ENCODE measurements around the gene DPP4.
"Not testable (repeated sequence)": the region's sequence is repeated elsewhere in the genome, so short reads cannot be mapped to it uniquely, and the experiment has no call there.

DPP4 gene

GRCh38 chr2:161955211-161955610 is 118.8 kb downstream of the DPP4 start:
- no peak overlapping the region for H3K4me3 ChIP-seq (ENCODE audit: low read depth in 1 of 2, low read length in 2 of 2)
- H3K36me3 ChIP-seq (ENCODE audit: insufficient read depth, low read length) = no peaks in the 10 kb centered on the region
- H3K9ac ChIP-seq (ENCODE audit: low read depth, low read length) = peak overlapping the region; percentile 34
- H3K27ac ChIP-seq (ENCODE audit: low read length) = peak overlapping the region; percentile 90
- no peak for TF ChIP-seq EZH2 (IDR thresholded peaks at IDR 0.05; ENCODE audit: borderline replicate concordance, low read depth, low read length, severe bottlenecking)
- TF ChIP-seq CTCF (IDR thresholded peaks at IDR 0.05; ENCODE audit: borderline replicate concordance, extremely low read depth, low read length, poor library complexity, severe bottlenecking) = no peak
- no peaks in the 10 kb centered on the region for H3K79me2 ChIP-seq (ENCODE audit: insufficient read depth, low read length)
- no peak overlapping the region; the same call in 1 of the 2 replicates for H2AFZ ChIP-seq (ENCODE audit: low read depth, low read length)
- ATAC-seq (ENCODE audit: insufficient read depth, low read depth) (no peak), DNase-seq (no peak)
- peaks cover 88% of the 10 kb centered on the region for H3K4me1 ChIP-seq (ENCODE audit: insufficient read depth, low read length)
- H4K20me1 ChIP-seq (ENCODE audit: insufficient read depth, low read length) = no peaks in the 10 kb centered on the region
- no peaks in the 10 kb centered on the region for H3K27me3 ChIP-seq (ENCODE audit: insufficient read depth, low read length, poor library complexity)
- H3K4me2 ChIP-seq (ENCODE audit: insufficient read depth, low read length) = no peak overlapping the region
- H3K9me3 ChIP-seq (ENCODE audit: insufficient read depth, low read length, severe bottlenecking) = no peaks in the 10 kb centered on the region

DNA sequence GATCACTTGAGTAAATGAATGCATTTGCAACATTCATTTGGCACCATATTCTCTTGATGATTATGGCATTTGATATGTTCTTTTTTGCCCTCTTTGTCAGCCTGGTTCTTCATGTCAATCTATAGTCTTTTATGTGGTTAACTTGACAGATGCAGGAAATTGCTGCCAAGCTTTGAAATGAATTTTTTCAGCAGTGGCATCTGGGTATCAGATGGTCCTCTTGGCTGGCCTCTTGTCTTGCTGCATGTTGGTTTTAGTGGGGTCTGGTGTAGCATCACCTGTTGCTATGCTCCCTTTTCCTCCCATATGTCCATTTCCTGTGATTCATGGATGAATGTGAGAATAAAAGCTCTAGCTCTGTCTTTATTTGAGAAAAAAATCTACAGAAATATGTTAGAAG is 119.9 kb downstream of the DPP4 start:
- Histone ChIP-seq H3K9me3 (ENCODE audit: insufficient read depth, low read length, severe bottlenecking) (no peaks in the 10 kb centered on the region), H3K27me3 (ENCODE audit: insufficient read depth, low read length, poor library complexity) (no peaks in the 10 kb centered on the region), H4K20me1 (ENCODE audit: insufficient read depth, low read length) (no peaks in the 10 kb centered on the region), H3K4me1 (ENCODE audit: insufficient read depth, low read length) (peaks cover 94% of the 10 kb centered on the region), H3K79me2 (ENCODE audit: insufficient read depth, low read length) (no peaks in the 10 kb centered on the region), H3K4me3 (ENCODE audit: low read depth in 1 of 2, low read length in 2 of 2) (no peak overlapping the region), H3K36me3 (ENCODE audit: insufficient read depth, low read length) (no peaks in the 10 kb centered on the region), H3K27ac (ENCODE audit: low read length) (peak overlapping the region; percentile 90), H2AFZ (ENCODE audit: low read depth, low read length) (no peak overlapping the region), H3K4me2 (ENCODE audit: insufficient read depth, low read length) (peak overlapping the region; percentile 41), H3K9ac (ENCODE audit: low read depth, low read length) (peak overlapping the region; percentile 55)
- TF ChIP-seq CTCF (IDR thresholded peaks at IDR 0.05; ENCODE audit: borderline replicate concordance, extremely low read depth, low read length, poor library complexity, severe bottlenecking) (no peak), EZH2 (IDR thresholded peaks at IDR 0.05; ENCODE audit: borderline replicate concordance, low read depth, low read length, severe bottlenecking) (no peak)
- DNase-seq (peak; percentile 83), ATAC-seq (ENCODE audit: insufficient read depth, low read depth) (peak; percentile 74)

- H3K4me3 ChIP-seq (ENCODE audit: low read depth in 1 of 2, low read length in 2 of 2); H3K27me3 ChIP-seq (ENCODE audit: insufficient read depth, low read length, poor library complexity); H4K20me1 ChIP-seq (ENCODE audit: insufficient read depth, low read length); H3K9me3 ChIP-seq (ENCODE audit: insufficient read depth, low read length, severe bottlenecking); H2AFZ ChIP-seq (ENCODE audit: low read depth, low read length); H3K79me2 ChIP-seq (ENCODE audit: insufficient read depth, low read length); DNase-seq; H3K36me3 ChIP-seq (ENCODE audit: insufficient read depth, low read length); ATAC-seq (ENCODE audit: insufficient read depth, low read depth): not testable (repeated sequence)
- Histone ChIP-seq H3K9ac (ENCODE audit: low read depth, low read length) (peak overlapping the region; percentile 55), H3K4me1 (ENCODE audit: insufficient read depth, low read length) (peaks cover 95% of the 10 kb centered on the region), H3K27ac (ENCODE audit: low read length) (peak overlapping the region; percentile 90), H3K4me2 (ENCODE audit: insufficient read depth, low read length) (peak overlapping the region; percentile 41)
Observed at GRCh38 chr2:161953367-161953766, 120.6 kb downstream of the DPP4 start.

DNA sequence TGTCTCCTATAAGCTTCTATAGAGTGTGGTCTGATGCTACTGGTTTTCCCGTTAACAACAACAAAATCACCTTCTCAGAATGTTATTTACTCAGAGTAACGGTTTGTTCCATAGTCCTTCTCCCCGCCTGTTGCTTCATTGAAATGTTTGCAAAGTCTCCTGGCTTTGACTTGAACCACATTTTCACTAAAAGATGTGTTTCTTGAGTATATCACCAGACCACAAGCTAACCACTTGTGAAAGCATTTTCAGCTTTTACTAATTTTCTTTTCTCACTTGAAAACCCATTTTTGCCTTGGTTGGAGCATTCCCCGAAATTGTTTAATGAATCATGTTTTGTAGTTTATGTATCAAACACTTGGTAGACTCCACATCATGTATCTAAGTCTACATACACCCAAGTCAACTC is 121.2 kb downstream of the DPP4 start:
- H3K4me3 ChIP-seq (ENCODE audit: low read depth in 1 of 2, low read length in 2 of 2) = no peak overlapping the region; a peak in 1 of 4 replicates
- peak overlapping the region; percentile 41 for H3K4me2 ChIP-seq (ENCODE audit: insufficient read depth, low read length)
- no peaks in the 10 kb centered on the region for H3K9me3 ChIP-seq (ENCODE audit: insufficient read depth, low read length, severe bottlenecking)
- ATAC-seq (ENCODE audit: insufficient read depth, low read depth) = peak; percentile 61
- peak overlapping the region; percentile 90 for H3K27ac ChIP-seq (ENCODE audit: low read length)
- no peaks in the 10 kb centered on the region for H3K27me3 ChIP-seq (ENCODE audit: insufficient read depth, low read length, poor library complexity)
- peak overlapping the region; percentile 17; the same call in 1 of the 2 replicates for H2AFZ ChIP-seq (ENCODE audit: low read depth, low read length)
- H3K36me3 ChIP-seq (ENCODE audit: insufficient read depth, low read length) = no peaks in the 10 kb centered on the region
- H3K9ac ChIP-seq (ENCODE audit: low read depth, low read length) = peak overlapping the region; percentile 55
- H3K4me1 ChIP-seq (ENCODE audit: insufficient read depth, low read length) = peaks cover 95% of the 10 kb centered on the region
- DNase-seq = peak; percentile 62
- H4K20me1 ChIP-seq (ENCODE audit: insufficient read depth, low read length) = no peaks in the 10 kb centered on the region
- TF ChIP-seq EZH2 (IDR thresholded peaks at IDR 0.05; ENCODE audit: borderline replicate concordance, low read depth, low read length, severe bottlenecking) (no peak), CTCF (IDR thresholded peaks at IDR 0.05; ENCODE audit: borderline replicate concordance, extremely low read depth, low read length, poor library complexity, severe bottlenecking) (no peak)
- H3K79me2 ChIP-seq (ENCODE audit: insufficient read depth, low read length) = no peaks in the 10 kb centered on the region

Measured in DND-41 (cell line).